HCT116 (cell line): ENCODE results near the gene HERPUD2. TPM values are rescaled to one million over a fixed set of nuclear protein-coding genes. Genes with fewer than 3 reads are reported as not detected.

Source experiments
- ATAC-seq: fragments of 200-7000 bp; cut with Tn5 transposase; 2 replicates; pipeline ENCODE4 v1.9.1; 2020; ENCODE audit warnings: mild to moderate bottlenecking, moderate library complexity
- BruUV-seq: library from RNA; stranded (reverse); fragments of 400-500 nt; replicated peaks from 2 replicates; lab custom pipeline; 2021; lab: Mats Ljungman, UMichigan
- CTCF ChIA-PET: fragments of 300-600 bp; sonication (Branson Sonifier 250); formaldehyde crosslinking; loops from one replicate; lab custom pipeline; 2021; ENCODE audit warnings: antibody characterized with exemption; lab: Charles Lee
- POLR2A ChIA-PET: fragments of 300-600, 350-600 bp; sonication (Branson Sonifier 250); formaldehyde crosslinking; loops from one replicate; lab custom pipeline; 2021; ENCODE audit warnings: antibody characterized with exemption; lab: Charles Lee
- RAD21 ChIA-PET, 2 experiments: fragments of 300-600 bp; sonication (Branson Sonifier 250); formaldehyde crosslinking; loops; one replicate each; lab custom pipeline; 2023; ENCODE audit warnings: low total read pairs in 2 of 2; ENCODE audit not compliant: uncharacterized antibody in 2 of 2, unreplicated experiment in 2 of 2, low non-redundant PET in 1 of 2; lab: Charles Lee
- DNase-seq: peaks from one replicate; pipeline ENCODE4 v3.0.0-alpha.2; 2010; ENCODE audit warnings: low read depth, low spot score
- H2AFZ ChIP-seq: fragments of 200-600 bp; shearing (Covaris generic), sonication (generic); 2 replicates; pipeline ENCODE4 v1.6.1; 2017; ENCODE audit warnings: low read depth, mixed run types, mixed read lengths, antibody characterized with exemption, low read length; ENCODE audit not compliant: poor library complexity, severe bottlenecking
- H3K27ac ChIP-seq: 2 replicates; pipeline ENCODE4 v1.5.1; 2012; ENCODE audit warnings: low read depth, low read length
- H3K27me3 ChIP-seq: fragments of 200-600 bp; sonication (generic); 2 replicates; pipeline ENCODE4 v1.6.1; 2016; ENCODE audit warnings: mixed run types, low read length, mixed read lengths; ENCODE audit not compliant: insufficient read depth
- H3K36me3 ChIP-seq, 2 experiments: fragments of 200-500 bp in 1 of 2; fragments of 200-600 bp in 1 of 2; sonication (Bioruptor generic) in 1 of 2; sonication (generic) in 1 of 2; 2 replicates each; pipeline versions ENCODE4 v1.5.1 to v1.6.1; 2014 to 2016; ENCODE audit warnings: low read length in 2 of 2, inconsistent platforms in 1 of 2, mixed read lengths in 1 of 2, mixed run types in 1 of 2; ENCODE audit not compliant: insufficient read depth in 2 of 2, control insufficient read depth in 1 of 2
- H3K4me1 ChIP-seq, 2 experiments: fragments of 200-600 bp in 1 of 2; sonication (generic) in 1 of 2; 2 replicates each; pipeline versions ENCODE4 v1.5.1 to v1.6.1; 2012 to 2017; ENCODE audit warnings: low read length in 2 of 2, inconsistent platforms in 1 of 2, mild to moderate bottlenecking in 1 of 2, mixed read lengths in 1 of 2, mixed run types in 1 of 2, moderate library complexity in 1 of 2; ENCODE audit not compliant: insufficient read depth in 2 of 2, control insufficient read depth in 1 of 2
- H3K4me2 ChIP-seq: fragments of 200-600 bp; sonication (generic); 2 replicates; pipeline ENCODE4 v1.6.1; 2017; ENCODE audit warnings: mixed run types, low read length, mixed read lengths
- H3K4me3 ChIP-seq, 2 experiments: fragments of 200-600 bp in 1 of 2; sonication (generic) in 1 of 2; replicated peaks in 1 of 2; 2 replicates each; pipeline ENCODE4 v1.5.1; 2011 to 2016; ENCODE audit warnings: low read length in 2 of 2, control low read depth in 1 of 2, low read depth in 1 of 2, mild to moderate bottlenecking in 1 of 2, mixed read lengths in 1 of 2, mixed run types in 1 of 2
- H3K79me2 ChIP-seq: fragments of 200-600 bp; sonication (generic); 2 replicates; pipeline ENCODE4 v1.6.1; 2017; ENCODE audit warnings: mild to moderate bottlenecking, mixed run types, low read length, moderate library complexity, mixed read lengths; ENCODE audit not compliant: insufficient read depth
- H3K9ac ChIP-seq: fragments of 200-600 bp; sonication (generic); 2 replicates; pipeline ENCODE4 v1.6.1; 2016; ENCODE audit warnings: low read length, mixed read lengths
- H3K9me2 ChIP-seq: fragments of 200-600 bp; sonication (generic), shearing (Covaris generic); 2 replicates; pipeline ENCODE4 v1.6.1; 2017; ENCODE audit warnings: mixed run types, mild to moderate bottlenecking, moderate library complexity; ENCODE audit not compliant: insufficient read depth
- H3K9me3 ChIP-seq, 2 experiments: fragments of 200-500 bp in 1 of 2; fragments of 200-600 bp in 1 of 2; sonication (Bioruptor generic) in 1 of 2; sonication (generic) in 1 of 2; 2 replicates each; pipeline ENCODE4 v1.6.1; 2014 to 2017; ENCODE audit warnings: low read length in 2 of 2, mixed read lengths in 2 of 2, inconsistent platforms in 1 of 2, low read depth in 1 of 2, mild to moderate bottlenecking in 1 of 2, mixed run types in 1 of 2, moderate library complexity in 1 of 2; ENCODE audit not compliant: control insufficient read depth in 1 of 2, insufficient read depth in 1 of 2
- H4K20me1 ChIP-seq: fragments of 200-600 bp; sonication (generic), shearing (Covaris generic); 2 replicates; pipeline ENCODE4 v1.6.1; 2017; ENCODE audit warnings: mixed run types, mild to moderate bottlenecking, moderate library complexity; ENCODE audit not compliant: insufficient read depth
- ATF3 ChIP-seq: IDR thresholded peaks from 2 replicates; pipeline ENCODE4 v1.6.1; 2012
- CTCF ChIP-seq, 3 experiments: fragments of 200-600 bp in 1 of 3; sonication (generic) in 1 of 3; IDR thresholded peaks in 2 of 3; conservative IDR thresholded peaks in 1 of 3; 2 replicates each; pipeline ENCODE4 v1.5.1; 2012 to 2017; ENCODE audit warnings: low read depth in 2 of 3, low read length in 2 of 3, antibody characterized with exemption in 1 of 3, borderline replicate concordance in 1 of 3, control low read depth in 1 of 3, mild to moderate bottlenecking in 1 of 3, mixed read lengths in 1 of 3, mixed run types in 1 of 3, moderate library complexity in 1 of 3; ENCODE audit not compliant: insufficient read depth in 1 of 3
- ELF1 ChIP-seq: IDR thresholded peaks from 2 replicates; pipeline ENCODE4 v1.6.1; 2012; ENCODE audit warnings: low read depth, borderline replicate concordance
- EZH2phosphoT487 ChIP-seq: fragments of 200-600 bp; IDR thresholded peaks from 2 replicates; pipeline ENCODE4 v1.6.1; 2018; ENCODE audit warnings: antibody characterized with exemption, borderline replicate concordance
- FOSL1 ChIP-seq: IDR thresholded peaks from 2 replicates; pipeline ENCODE4 v1.6.1; 2012; ENCODE audit warnings: low read depth
- JUND ChIP-seq: IDR thresholded peaks from 2 replicates; pipeline ENCODE4 v1.6.1; 2012
- RAD21 ChIP-seq: IDR thresholded peaks from 2 replicates; pipeline ENCODE4 v1.6.1; 2012; ENCODE audit warnings: low read depth, mild to moderate bottlenecking
- REST ChIP-seq: IDR thresholded peaks from 2 replicates; pipeline ENCODE4 v1.6.1; 2012; ENCODE audit warnings: low read depth
- SIN3A ChIP-seq: IDR thresholded peaks from 2 replicates; pipeline ENCODE4 v1.6.1; 2012; ENCODE audit warnings: low read depth
- TCF7L2 ChIP-seq: IDR thresholded peaks from 2 replicates; pipeline ENCODE4 v1.7.0; 2011; ENCODE audit warnings: borderline replicate concordance, inconsistent platforms; ENCODE audit not compliant: insufficient read depth, insufficient read length; ENCODE audit errors: extremely low read depth
- YY1 ChIP-seq: IDR thresholded peaks from 2 replicates; pipeline ENCODE4 v1.6.1; 2011; ENCODE audit warnings: low read length, low read depth, moderate library complexity, mild to moderate bottlenecking; ENCODE audit not compliant: insufficient replicate concordance; ENCODE audit errors: extremely low read depth
- ZFX ChIP-seq: fragments of 450-650 bp; IDR thresholded peaks from 2 replicates; pipeline ENCODE4 v1.6.1; 2017
- ZNF274 ChIP-seq: fragments of 200-500 bp; sonication (Bioruptor generic); IDR thresholded peaks from 2 replicates; pipeline ENCODE4 v1.6.1; 2014; ENCODE audit warnings: mild to moderate bottlenecking, low read depth, low read length, inconsistent platforms
- intact Hi-C: fragments of 100-400 bp; cut with micrococcal nuclease; formaldehyde crosslinking; loops from 2 replicates; pipeline ENCODE4 v1.10.0; 2022
- total RNA-seq: library from RNA; stranded (reverse); gene quantifications from one replicate; pipeline ENCODE4 v1.2.1, GENCODE V29; 2021; ENCODE audit not compliant: unreplicated experiment

HERPUD2 gene
- total RNA-seq, 1 experiment from 2014 or later = 20.5 TPM

GRCh38 chr7:35691827-35692307 lies 3.1 kb downstream of the HERPUD2 start:
- ATAC-seq (no peak), DNase-seq (no peak)
- Histone ChIP-seq H3K9ac (no peak overlapping the region), H3K9me3 (no peaks in the 10 kb centered on the region), H3K4me1 (peaks cover 0 to 22% of the 10 kb centered on the region in 2 experiments; a peak in 3 of 4 replicates), H3K36me3 (no peaks in the 10 kb centered on the region), H3K27ac (no peak overlapping the region), H3K9me2 (no peaks in the 10 kb centered on the region), H3K4me3 (no peak overlapping the region), H2AFZ (no peak overlapping the region), H4K20me1 (no peaks in the 10 kb centered on the region), H3K27me3 (no peaks in the 10 kb centered on the region), H3K4me2 (no peak overlapping the region), H3K79me2 (peaks cover 63% of the 10 kb centered on the region)
- intact Hi-C loops = no loop called here
- BruUV-seq = no TSS peak
- ChIA-PET RAD21 (no interaction called here), CTCF (no interaction called here), POLR2A (no interaction called here)
- TF ChIP-seq ELF1 (no peak), EZH2phosphoT487 (no peak), SIN3A (no peak), CTCF (IDR thresholded peaks at IDR 0.05 in 2 of 3, conservative IDR thresholded peaks at IDR 0.05 in 1 of 3; ENCODE audit: borderline replicate concordance in 1 of 3, insufficient read depth in 1 of 3, low read depth in 2 of 3, low read length in 2 of 3) (no peak), REST (no peak), YY1 (no peak), ZFX (no peak), ATF3 (no peak), ZNF274 (no peak), TCF7L2 (no peak), JUND (no peak), RAD21 (no peak), FOSL1 (no peak)
